Neural cell (in vitro differentiated cells): Measurements from ENCODE around the gene RSPH9.

Experiments
- EP300 ChIP-seq: fragments of 450-650 bp; conservative IDR thresholded peaks from 2 replicates; pipeline ENCODE4 v1.6.1; 2014; ENCODE audit warnings: antibody characterized with exemption, mild to moderate bottlenecking, moderate library complexity; ENCODE audit not compliant: poor library complexity, severe bottlenecking
- EZH2 ChIP-seq: fragments of 200-600, 300-800 bp; shearing (Covaris generic), sonication (generic); IDR thresholded peaks from 2 replicates; pipeline ENCODE4 v1.6.1; 2014; ENCODE audit warnings: antibody characterized with exemption, low read length, borderline replicate concordance, mild to moderate bottlenecking; ENCODE audit not compliant: insufficient read depth, poor library complexity, severe bottlenecking
- MXI1 ChIP-seq: fragments of 450-650 bp; conservative IDR thresholded peaks from 2 replicates; pipeline ENCODE4 v1.6.1; 2014; ENCODE audit warnings: antibody characterized with exemption, mild to moderate bottlenecking; ENCODE audit not compliant: poor library complexity, severe bottlenecking
- POLR2AphosphoS5 ChIP-seq: IDR thresholded peaks from 2 replicates; pipeline ENCODE4 v1.6.1; 2012
- RAD21 ChIP-seq: fragments of 450-650 bp; conservative IDR thresholded peaks from 2 replicates; pipeline ENCODE4 v1.6.1; 2014; ENCODE audit warnings: antibody characterized with exemption, mild to moderate bottlenecking, moderate library complexity
- REST ChIP-seq: IDR thresholded peaks from 2 replicates; pipeline ENCODE4 v1.6.1; 2012; ENCODE audit warnings: borderline replicate concordance
- TAF1 ChIP-seq: IDR thresholded peaks from 2 replicates; pipeline ENCODE4 v1.6.1; 2012; ENCODE audit warnings: low read depth
- TF ChIP-seq, protein P1 (sequence below): fragments of 450-650 bp; IDR thresholded peaks from 2 replicates; pipeline ENCODE4 v1.5.1; 2014; ENCODE audit warnings: antibody characterized with exemption, mild to moderate bottlenecking, moderate library complexity; ENCODE audit not compliant: poor library complexity, severe bottlenecking

- TF ChIP-seq EZH2: no peak
- TF ChIP-seq, protein P1, sequence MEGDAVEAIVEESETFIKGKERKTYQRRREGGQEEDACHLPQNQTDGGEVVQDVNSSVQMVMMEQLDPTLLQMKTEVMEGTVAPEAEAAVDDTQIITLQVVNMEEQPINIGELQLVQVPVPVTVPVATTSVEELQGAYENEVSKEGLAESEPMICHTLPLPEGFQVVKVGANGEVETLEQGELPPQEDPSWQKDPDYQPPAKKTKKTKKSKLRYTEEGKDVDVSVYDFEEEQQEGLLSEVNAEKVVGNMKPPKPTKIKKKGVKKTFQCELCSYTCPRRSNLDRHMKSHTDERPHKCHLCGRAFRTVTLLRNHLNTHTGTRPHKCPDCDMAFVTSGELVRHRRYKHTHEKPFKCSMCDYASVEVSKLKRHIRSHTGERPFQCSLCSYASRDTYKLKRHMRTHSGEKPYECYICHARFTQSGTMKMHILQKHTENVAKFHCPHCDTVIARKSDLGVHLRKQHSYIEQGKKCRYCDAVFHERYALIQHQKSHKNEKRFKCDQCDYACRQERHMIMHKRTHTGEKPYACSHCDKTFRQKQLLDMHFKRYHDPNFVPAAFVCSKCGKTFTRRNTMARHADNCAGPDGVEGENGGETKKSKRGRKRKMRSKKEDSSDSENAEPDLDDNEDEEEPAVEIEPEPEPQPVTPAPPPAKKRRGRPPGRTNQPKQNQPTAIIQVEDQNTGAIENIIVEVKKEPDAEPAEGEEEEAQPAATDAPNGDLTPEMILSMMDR: peak; percentile 41
- peak; percentile 33 for TF ChIP-seq POLR2AphosphoS5
- TF ChIP-seq EP300: no peak
- TF ChIP-seq RAD21: no peak
- TF ChIP-seq TAF1: no peak
- TF ChIP-seq MXI1: no peak
- no peak for TF ChIP-seq REST
Observed at GRCh38 chr6:43668151-43669028, 23.6 kb downstream of the RSPH9 start.
